Ramos (cell line): ENCODE measurements around the gene SLC44A3.

Experiments
- in situ Hi-C: fragments of 300-500 bp; cut with MboI; formaldehyde crosslinking; loops from one replicate; pipeline ENCODE4 v1.14.3; 2022; ENCODE audit warnings: low sequenced_read_pairs; ENCODE audit not compliant: unreplicated experiment

The SLC44A3 gene

GRCh38 chr1:94865360-94865759 is 45.2 kb downstream of the SLC44A3 start:
- in situ Hi-C loops, result no loop called here

- in situ Hi-C loops, result no loop called here
These were observed 46.1 kb downstream of the SLC44A3 start for GRCh38 chr1:94866164-94866807.

GRCh38 chr1:94871031-94871430 is 50.9 kb downstream of the SLC44A3 start:
- in situ Hi-C loops, result no loop called here

GRCh38 chr1:94872771-94873495 is 52.8 kb downstream of the SLC44A3 start:
- in situ Hi-C loops, result no loop called here

- in situ Hi-C loops, result no loop called here
These were observed 53.6 kb downstream of the SLC44A3 start for GRCh38 chr1:94873520-94874351.

GRCh38 chr1:94874423-94874822 is 54.3 kb downstream of the SLC44A3 start:
- in situ Hi-C loops, result no loop called here

GRCh38 chr1:94875794-94876193 is 55.6 kb downstream of the SLC44A3 start:
- in situ Hi-C loops, result no loop called here

- in situ Hi-C loops, result no loop called here
These were observed 56.2 kb downstream of the SLC44A3 start for GRCh38 chr1:94876362-94876761.

- in situ Hi-C loops, result no loop called here
These were observed 58.2 kb downstream of the SLC44A3 start for GRCh38 chr1:94878329-94878728.

GRCh38 chr1:94883691-94884090 is 63.5 kb downstream of the SLC44A3 start:
- in situ Hi-C loops, result no loop called here

- in situ Hi-C loops, result no loop called here
These were observed 63.9 kb downstream of the SLC44A3 start for GRCh38 chr1:94884106-94884505.

GRCh38 chr1:94884507-94884906 is 64.3 kb downstream of the SLC44A3 start:
- in situ Hi-C loops, result no loop called here

GRCh38 chr1:94886361-94886760 is 66.2 kb downstream of the SLC44A3 start:
- in situ Hi-C loops, result no loop called here

- in situ Hi-C loops, result no loop called here
These were observed 66.9 kb downstream of the SLC44A3 start for GRCh38 chr1:94887106-94887505.

GRCh38 chr1:94887603-94888171 is 67.5 kb downstream of the SLC44A3 start:
- in situ Hi-C loops, result no loop called here

- in situ Hi-C loops, result no loop called here
These were observed 68.0 kb downstream of the SLC44A3 start for GRCh38 chr1:94888201-94888600.

- in situ Hi-C loops, result no loop called here
These were observed 72.6 kb downstream of the SLC44A3 start for GRCh38 chr1:94892604-94893254.

GRCh38 chr1:94894630-94895029 is 74.5 kb downstream of the SLC44A3 start:
- in situ Hi-C loops, result no loop called here

- in situ Hi-C loops, result no loop called here
These were observed 75.4 kb downstream of the SLC44A3 start for GRCh38 chr1:94895518-94895917.
